ENCODE data around the gene CLEC4C. TPM values are rescaled to one million over a fixed set of nuclear protein-coding genes. Genes with fewer than 3 reads are reported as not detected.
"Not testable (repeated sequence)": the region's sequence is repeated elsewhere in the genome, so short reads cannot be mapped to it uniquely, and the experiment has no call there.

Gene CLEC4C
- total RNA-seq (2014; rRNA removed) = not detected in 2 replicates
- Bru-seq, nascent RNA = not detected
- not detected for BruChase-seq, experiment 1, labeled RNA remaining after a 6-hour chase
- percentile 4 among the genes with signal in this experiment for BruChase-seq, experiment 2, labeled RNA remaining after a 2-hour chase
- long read RNA-seq = 0 reads

- ATAC-seq = no peak
- Histone ChIP-seq H3K9ac (ENCODE audit: low read length) (no peak within 1 kb of the TSS), H3K79me2 (ENCODE audit: low read length) (no peaks in the 10 kb centered on the region), H3K27ac (ENCODE audit: low read length) (no peak within 1 kb of the TSS), H3K4me2 (ENCODE audit: low read length) (no peak within 1 kb of the TSS), H3K36me3 (ENCODE audit: low read depth, low read length) (no peaks in the 10 kb centered on the region), H2AFZ (ENCODE audit: low read length) (no peak within 1 kb of the TSS), H3K9me3 (ENCODE audit: low read length) (no peaks in the 10 kb centered on the region), H3K27me3 (ENCODE audit: low read length) (peaks cover 14% of the 10 kb centered on the region), H3F3A (ENCODE audit: low read length, unreplicated experiment) (no peaks in the 10 kb centered on the region), H3K9me2 (replicated peaks; ENCODE audit: low read length) (no peaks in the 10 kb centered on the region), H3K4me1 (ENCODE audit: insufficient read depth, low read length) (no peaks in the 10 kb centered on the region), H3K4me3 (ENCODE audit: low read length) (no peak within 1 kb of the TSS), H4K20me1 (ENCODE audit: low read length) (no peaks in the 10 kb centered on the region)
- intact Hi-C loops (cut with micrococcal nuclease) = no loop called here
- TF ChIP-seq CTCF (conservative IDR thresholded peaks at IDR 0.05; ENCODE audit: low read depth, low read length) (no peak), EZH2phosphoT487 (IDR thresholded peaks at IDR 0.05; ENCODE audit: borderline replicate concordance, low read length) (no peak), EZH2 (IDR thresholded peaks at IDR 0.05; ENCODE audit: low read length, unreplicated experiment) (no peak)
- ChIA-PET POLR2A (ENCODE audit: unreplicated experiment) (no interaction called here), CTCF (no interaction called here)
- BruUV-seq (replicated peaks) = no TSS peak
- no peak for DNase-seq
Observed at GRCh38 chr12:7747246-7747645, at the start of gene CLEC4C. CLEC4C (minus strand) TSS chr12:7747375; CDS start chr12:7747348, 27 bp downstream.

- ChIA-PET POLR2A (ENCODE audit: unreplicated experiment) (no interaction called here), CTCF (no interaction called here)
- no peak for TF ChIP-seq CTCF (conservative IDR thresholded peaks at IDR 0.05; ENCODE audit: low read depth, low read length)
- TF ChIP-seq EZH2phosphoT487 (IDR thresholded peaks at IDR 0.05; ENCODE audit: borderline replicate concordance, low read length) = no peak
- TF ChIP-seq EZH2 (IDR thresholded peaks at IDR 0.05; ENCODE audit: low read length, unreplicated experiment) = no peak
- intact Hi-C loops (cut with micrococcal nuclease) = no loop called here
- H3K4me1 ChIP-seq (ENCODE audit: insufficient read depth, low read length) = no peaks in the 10 kb centered on the region
- H3K79me2 ChIP-seq (ENCODE audit: low read length) = no peaks in the 10 kb centered on the region
- H3K27me3 ChIP-seq (ENCODE audit: low read length) = peaks cover 23% of the 10 kb centered on the region
- no peaks in the 10 kb centered on the region for H4K20me1 ChIP-seq (ENCODE audit: low read length)
- H3K9me3 ChIP-seq (ENCODE audit: low read length) = no peaks in the 10 kb centered on the region
- DNase-seq = no peak
- ATAC-seq = no peak
- H3K9me2 ChIP-seq (replicated peaks; ENCODE audit: low read length) = no peaks in the 10 kb centered on the region
- H2AFZ ChIP-seq (ENCODE audit: low read length) = no peak overlapping the region
- no peak overlapping the region for H3K27ac ChIP-seq (ENCODE audit: low read length)
- no peaks in the 10 kb centered on the region for H3K36me3 ChIP-seq (ENCODE audit: low read depth, low read length)
- H3K4me3 ChIP-seq (ENCODE audit: low read length) = no peak overlapping the region
- no TSS peak for BruUV-seq (replicated peaks)
- H3F3A ChIP-seq (ENCODE audit: low read length, unreplicated experiment) = no peaks in the 10 kb centered on the region
- no peak overlapping the region for H3K9ac ChIP-seq (ENCODE audit: low read length)
- no peak overlapping the region for H3K4me2 ChIP-seq (ENCODE audit: low read length)
Observed at GRCh38 chr12:7793211-7793610, 46.0 kb upstream of the CLEC4C start.

GRCh38 chr12:7788884-7789528, 41.8 kb upstream of the CLEC4C start, which contains the start of gene NANOG:
NANOG (plus strand) TSS chr12:7789402; CDS start chr12:7789615, 213 bp downstream.
- H2AFZ ChIP-seq (ENCODE audit: low read length); ATAC-seq; H4K20me1 ChIP-seq (ENCODE audit: low read length); H3K27ac ChIP-seq (ENCODE audit: low read length); H3K4me1 ChIP-seq (ENCODE audit: insufficient read depth, low read length); H3K79me2 ChIP-seq (ENCODE audit: low read length); H3K9me2 ChIP-seq (replicated peaks; ENCODE audit: low read length); H3K9ac ChIP-seq (ENCODE audit: low read length); intact Hi-C loops (cut with micrococcal nuclease); H3K4me3 ChIP-seq (ENCODE audit: low read length); POLR2A ChIA-PET (ENCODE audit: unreplicated experiment); H3K4me2 ChIP-seq (ENCODE audit: low read length); H3K36me3 ChIP-seq (ENCODE audit: low read depth, low read length); CTCF ChIA-PET; H3F3A ChIP-seq (ENCODE audit: low read length, unreplicated experiment); BruUV-seq (replicated peaks); H3K9me3 ChIP-seq (ENCODE audit: low read length); DNase-seq: not testable (repeated sequence)
- H3K27me3 ChIP-seq (ENCODE audit: low read length) = peaks cover 32% of the 10 kb centered on the region

All from PC-3 (cell line).